ENCODE data around the gene VAV2.

VAV2 gene

DNA sequence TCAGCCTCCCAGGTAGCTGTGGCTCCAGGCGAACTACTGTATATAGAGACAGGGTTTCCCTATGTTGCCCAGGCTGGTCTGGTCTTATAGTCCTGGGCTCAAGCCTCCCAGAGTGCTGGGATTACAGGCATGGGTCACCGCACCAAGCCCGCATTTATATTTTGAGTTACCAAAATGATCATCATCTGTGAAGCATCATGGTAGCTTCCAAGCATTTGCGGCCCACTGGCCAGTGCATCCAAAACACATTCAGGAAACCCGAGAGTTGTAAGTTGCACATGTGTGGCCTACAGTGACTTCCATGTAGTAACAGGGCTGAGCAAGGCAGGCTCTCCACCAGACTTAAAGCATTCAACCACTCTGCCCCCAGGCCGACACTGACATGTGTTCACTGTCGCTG, 35.4 kb upstream of the VAV2 start:
- no peak for DNase-seq

DNA sequence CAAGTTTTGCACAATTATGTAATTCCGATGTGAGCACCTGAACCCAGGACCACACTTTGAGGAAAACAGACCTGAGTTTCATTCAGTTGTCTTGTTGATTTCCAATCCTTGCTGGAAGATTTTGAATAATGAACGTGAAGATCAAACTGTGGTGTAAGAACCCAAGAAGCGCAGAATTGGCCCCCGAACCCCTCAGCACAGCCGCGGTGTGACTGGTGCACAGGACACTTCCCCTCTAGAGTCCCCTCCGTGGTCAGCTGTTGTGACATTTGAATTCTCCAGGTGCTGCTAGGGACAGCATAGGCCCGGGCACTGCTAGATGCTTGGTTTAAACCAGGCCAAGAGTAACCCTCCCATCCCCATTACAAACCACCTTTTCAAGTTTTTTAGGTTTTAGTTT, 34.9 kb upstream of the VAV2 start:
- DNase-seq = no peak

DNA sequence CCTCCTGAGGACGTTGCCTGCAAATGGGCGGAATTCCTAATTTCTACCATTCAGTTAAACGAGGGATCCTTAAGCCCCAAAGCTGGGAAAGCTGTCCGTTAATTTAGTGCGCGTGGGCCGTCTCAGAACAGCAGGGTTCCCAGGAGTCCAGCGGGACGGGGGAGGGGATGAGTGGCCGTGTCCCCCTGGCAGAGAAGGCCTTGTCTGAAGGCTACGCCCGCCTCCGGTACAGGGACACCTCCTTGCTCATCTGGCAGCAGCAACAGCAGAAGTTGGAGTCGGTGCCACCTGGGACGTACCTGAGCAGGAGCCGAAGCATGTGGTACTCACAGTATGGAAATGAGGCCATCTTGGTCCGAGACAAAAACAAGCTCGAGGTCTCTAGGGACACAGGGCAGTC, 34.5 kb upstream of the VAV2 start:
- DNase-seq = no peak

DNA sequence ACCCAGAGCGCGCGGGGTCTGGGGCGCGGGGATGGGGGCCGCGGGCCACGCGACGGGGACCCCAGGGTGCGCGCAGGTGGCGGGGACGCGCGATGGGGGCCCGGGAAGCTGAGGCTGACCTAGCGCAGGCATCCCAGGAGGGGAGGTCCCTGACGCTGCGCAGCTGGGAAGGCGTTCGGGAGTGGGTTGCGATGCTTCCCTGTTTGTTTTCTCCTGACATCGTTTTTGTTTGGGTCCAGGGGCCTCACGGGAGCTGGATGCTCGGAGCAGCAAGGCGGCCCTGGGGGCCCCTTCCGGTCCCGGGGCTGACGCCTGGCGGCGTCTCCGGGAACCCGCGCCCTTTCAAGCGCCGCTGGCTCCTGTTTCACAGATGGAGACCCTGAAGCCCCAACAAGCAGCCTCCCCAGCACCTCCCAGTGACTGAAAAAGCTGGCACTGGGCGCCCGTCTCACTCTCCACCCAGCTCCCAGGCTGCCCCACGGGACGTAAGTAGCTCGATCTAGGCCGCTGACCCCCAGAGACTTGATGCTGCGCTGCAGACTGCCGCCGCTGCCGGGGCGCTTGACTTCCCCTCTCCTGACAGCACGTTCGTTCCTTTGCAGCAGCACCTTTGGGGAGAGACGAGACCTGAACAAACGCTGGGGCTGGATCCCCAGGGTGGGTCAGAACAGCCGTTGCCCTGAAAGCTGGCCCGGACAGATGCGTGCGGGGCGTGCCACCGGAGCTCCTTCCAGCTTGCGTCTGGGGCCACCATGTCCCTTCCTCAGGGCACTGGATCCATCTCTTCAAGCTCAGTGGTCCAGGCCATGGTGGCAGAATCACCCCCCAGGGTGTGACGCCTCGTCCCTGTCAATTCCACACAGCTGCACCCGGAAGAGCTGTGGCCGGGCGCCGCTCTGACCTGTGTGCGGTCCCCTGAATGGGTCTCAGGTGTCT, 33.8 kb upstream of the VAV2 start:
- DNase-seq = peak; percentile 36

- DNase-seq = peak; percentile 98
Measured at GRCh38 chr9:134024828-134025605, 32.9 kb upstream of the VAV2 start, which contains the start of gene BRD3OS. Gene BRD3OS, plus strand, starts transcription at chr9:134025481. Its CDS starts 1,267 bp downstream, at chr9:134026748.

GRCh38 chr9:134024214-134024792, 32.2 kb upstream of the VAV2 start:
- no peak for DNase-seq

DNA sequence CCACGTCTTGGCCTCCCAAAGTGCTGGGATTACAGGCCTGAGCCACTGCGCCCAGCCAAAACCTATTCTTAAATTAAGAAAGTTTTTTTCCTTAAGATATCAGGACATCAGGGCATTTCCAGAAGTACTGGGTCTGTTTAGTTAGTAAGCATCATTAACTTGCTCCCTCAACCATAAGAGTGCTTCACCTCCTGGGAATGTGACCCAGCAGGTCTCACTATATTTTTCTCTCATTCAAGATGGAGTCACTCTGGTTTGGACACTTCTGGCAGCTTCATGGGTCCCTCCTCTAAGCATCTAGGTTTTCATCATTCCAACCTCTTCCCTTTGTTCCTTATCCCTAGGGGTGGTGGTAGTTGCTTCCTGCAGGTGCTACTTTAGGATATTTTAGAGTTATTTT, 22.8 kb upstream of the VAV2 start:
- no peak for DNase-seq

GRCh38 chr9:134011401-134011800, 19.3 kb upstream of the VAV2 start:
- no peak for DNase-seq

DNA sequence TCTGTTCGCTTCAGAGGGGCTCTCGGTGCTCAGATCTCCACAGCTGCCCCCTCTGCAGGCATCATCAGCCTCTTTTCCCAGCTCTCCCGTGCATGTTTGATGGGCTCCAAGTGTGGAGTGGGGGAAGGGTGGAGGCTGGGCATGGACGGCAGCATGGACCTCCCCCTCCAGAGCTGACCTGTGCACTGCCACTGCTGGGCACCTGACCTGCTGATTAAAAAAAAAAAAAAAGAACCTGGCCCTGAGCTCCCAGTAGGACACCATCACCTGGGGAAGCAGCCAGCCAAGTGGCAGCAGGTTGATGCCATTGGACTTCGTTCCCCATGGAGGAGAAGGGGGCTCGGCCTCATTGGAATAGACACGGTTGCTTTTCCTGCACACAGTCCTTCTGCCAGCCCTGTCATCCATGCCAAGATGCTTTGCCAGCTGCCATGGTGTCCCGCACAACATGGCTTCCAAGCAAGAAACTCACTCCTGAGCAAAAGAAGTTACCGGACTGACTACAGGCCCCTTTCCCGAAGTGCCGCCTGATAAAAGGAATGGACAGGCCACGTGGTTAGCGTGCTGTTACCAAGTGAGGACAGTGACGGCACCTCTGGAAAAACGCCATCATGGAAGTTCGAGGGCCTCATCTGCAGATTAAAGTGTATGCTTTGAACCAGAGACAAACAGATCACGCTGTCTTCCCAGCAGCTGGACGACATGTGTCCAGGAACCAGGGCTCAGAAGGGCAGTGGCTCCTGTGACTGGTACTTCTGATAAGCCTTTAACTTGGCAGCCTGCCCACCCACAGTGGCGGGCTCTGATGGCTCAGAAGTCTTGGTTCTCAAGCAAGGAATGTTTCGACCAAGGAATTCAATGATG, 18.4 kb upstream of the VAV2 start:
- peak; percentile 82 for DNase-seq

- no peak for DNase-seq
Measured at GRCh38 chr9:134007571-134007970, 15.4 kb upstream of the VAV2 start.

- peak; percentile 18 for DNase-seq
Measured at GRCh38 chr9:134007150-134007549, 15.0 kb upstream of the VAV2 start.

DNA sequence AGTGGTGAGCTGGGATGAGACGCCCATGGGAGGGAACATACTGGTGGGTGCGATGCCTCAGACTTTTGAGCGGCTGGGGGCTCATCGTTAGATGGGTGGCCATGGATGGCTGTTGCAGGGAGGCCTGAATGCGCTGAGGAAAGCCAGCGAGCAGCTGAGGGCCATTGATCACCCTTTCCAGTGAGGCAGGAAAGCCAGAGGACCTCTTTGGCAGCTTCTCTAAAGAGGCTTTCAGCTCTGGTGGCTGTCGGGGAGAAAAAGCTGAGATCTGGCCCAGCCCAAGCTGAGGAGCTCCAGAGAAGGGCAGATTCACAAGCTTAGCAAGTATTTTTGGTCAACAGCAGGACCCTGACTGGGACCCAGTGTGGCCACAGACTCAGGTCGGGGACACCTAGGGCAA, 13.3 kb upstream of the VAV2 start:
- DNase-seq = no peak

- DNase-seq = no peak
Measured at GRCh38 chr9:134004881-134005280, 12.8 kb upstream of the VAV2 start.

- no peak for DNase-seq
Measured at GRCh38 chr9:134004131-134004873, 12.2 kb upstream of the VAV2 start.

DNA sequence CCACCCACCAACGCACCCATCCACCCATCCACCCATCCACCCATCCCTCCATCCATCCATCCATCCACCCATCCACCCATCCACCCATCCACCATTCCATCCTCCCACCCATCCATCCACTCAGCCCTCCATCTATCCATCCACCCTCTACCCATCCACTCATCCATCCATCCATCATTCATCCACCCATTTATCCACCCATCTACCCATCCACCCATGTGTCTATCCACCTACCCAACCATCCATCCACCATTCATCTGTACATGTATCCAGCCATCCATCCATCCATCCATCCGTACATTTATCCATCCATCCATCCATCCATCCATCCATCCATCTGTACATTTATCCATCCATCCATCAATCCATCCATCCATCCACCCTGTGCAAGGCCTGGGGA, 11.1 kb upstream of the VAV2 start:
- no peak for DNase-seq

GRCh38 chr9:134002796-134003195, 10.7 kb upstream of the VAV2 start:
- DNase-seq = no peak

DNA sequence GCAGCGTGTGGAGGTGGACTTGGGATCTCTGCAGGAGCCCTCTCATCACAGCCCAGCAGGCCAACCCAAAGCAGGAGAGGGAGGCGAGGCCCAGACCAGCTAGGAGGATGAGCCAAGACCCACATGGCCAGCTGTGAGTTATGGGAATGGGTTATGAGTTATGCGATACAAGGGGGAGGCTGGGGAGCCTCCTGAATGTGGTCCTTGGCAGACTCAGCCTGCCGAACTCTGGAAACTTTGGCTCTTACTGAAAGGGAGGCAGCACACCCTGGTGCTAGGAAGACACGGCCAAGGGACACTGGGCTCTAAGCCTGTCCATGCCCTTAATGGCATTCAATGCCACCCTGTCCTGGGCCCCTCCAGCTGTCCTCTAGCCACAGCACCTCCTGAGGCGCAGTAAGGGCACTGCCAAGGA, 7.7 kb upstream of the VAV2 start:
- DNase-seq = no peak

- no peak for DNase-seq
Measured at GRCh38 chr9:133998915-133999595, 6.9 kb upstream of the VAV2 start.

- DNase-seq = no peak
Measured at GRCh38 chr9:133997584-133997983, 5.5 kb upstream of the VAV2 start.

- no peak for DNase-seq
Measured at GRCh38 chr9:133996531-133997520, 4.7 kb upstream of the VAV2 start.

Measured in OCI-M1 (cell line).